GM23248 (cell line): ENCODE measurements around the gene GPATCH8.

Source experiments
- EZH2 ChIP-seq: fragments of 200-600 bp; sonication (generic); IDR thresholded peaks from 2 replicates; pipeline ENCODE4 v1.6.1; 2018; ENCODE audit warnings: antibody characterized with exemption, mild to moderate bottlenecking; ENCODE audit not compliant: insufficient read depth, poor library complexity, severe bottlenecking
- EZH2phosphoT487 ChIP-seq: fragments of 200-600 bp; sonication (generic); IDR thresholded peaks from 2 replicates; pipeline ENCODE4 v1.6.1; 2018; ENCODE audit warnings: antibody characterized with exemption, moderate library complexity, mild to moderate bottlenecking, low read depth; ENCODE audit not compliant: insufficient read depth

DNA sequence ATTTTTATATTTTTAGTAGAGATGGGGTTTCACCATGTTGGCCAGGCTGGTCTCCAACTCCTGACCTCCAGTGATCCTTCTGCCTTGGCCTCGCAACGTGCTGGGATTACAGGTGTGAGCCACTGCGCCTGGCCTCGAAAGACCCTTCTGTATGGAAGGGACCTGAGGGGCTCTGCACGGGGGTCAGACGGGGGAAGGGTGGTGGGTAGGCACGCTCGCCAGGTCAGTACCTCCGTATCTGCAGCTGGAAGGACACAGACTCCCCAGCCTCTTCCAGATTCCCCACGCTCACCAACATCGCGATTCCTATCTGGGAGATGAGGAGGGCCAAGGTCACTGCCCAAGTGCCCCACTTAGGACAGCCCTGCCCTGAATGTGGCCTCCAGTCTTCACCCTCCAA is 126.4 kb downstream of the GPATCH8 start:
- TF ChIP-seq EZH2 (no peak), EZH2phosphoT487 (no peak)
